Measurements from ENCODE around the gene MAK.

- no peak for TF ChIP-seq GATA2 (IDR thresholded peaks at IDR 0.05; ENCODE audit: low read depth, low read length)
- TF ChIP-seq GATA3 (IDR thresholded peaks at IDR 0.05; ENCODE audit: low read depth, low read length): no peak
Measured at GRCh38 chr6:10769419-10769818, 68.9 kb downstream of the MAK start.

Data from SH-SY5Y (cell line).